ENCODE results near the gene TCERG1L.
"Not testable (repeated sequence)": the region's sequence is repeated elsewhere in the genome, so short reads cannot be mapped to it uniquely, and the experiment has no call there.

The TCERG1L gene

DNA sequence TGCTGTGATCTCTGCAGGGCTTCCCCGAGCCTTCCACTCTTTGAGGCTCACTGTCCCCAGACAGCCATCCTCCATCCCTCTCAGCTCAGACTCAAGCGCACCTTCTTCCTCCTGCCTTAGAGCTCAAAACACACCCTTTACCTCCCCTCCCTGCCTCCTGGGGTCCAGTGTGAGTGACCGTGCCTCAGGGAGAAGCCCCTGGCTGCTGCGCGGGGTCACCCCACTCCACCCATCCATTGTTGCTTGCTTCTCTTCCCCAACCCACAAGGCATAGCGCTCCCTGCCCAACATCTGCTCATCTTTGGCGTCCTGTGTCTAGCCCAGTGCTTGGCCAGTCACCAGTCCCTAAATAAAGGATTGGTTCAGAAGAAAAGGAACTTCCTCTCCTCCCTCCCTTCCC lies 170.3 kb downstream of the TCERG1L start:
- H3K36me3 ChIP-seq, result peaks cover 0 to 53% (median 0%) of the 10 kb centered on the region in 11 experiments; a peak in 8 of 22 replicates
- TF ChIP-seq Cebpa-rat (IDR thresholded peaks at IDR 0.05), result no peak
- peak overlapping the region in 1 of 11 experiments; percentile 5; a peak in 1 of 22 replicates for H3K4me2 ChIP-seq
- no peak overlapping the region for H3K9ac ChIP-seq
- H3K4me3 ChIP-seq, result no peak overlapping the region
- H3K4me1 ChIP-seq, result peaks cover 0 to 15% (median 0%) of the 10 kb centered on the region in 10 experiments; a peak in 4 of 20 replicates
- no peak overlapping the region for H3K27ac ChIP-seq
- no peaks in the 10 kb centered on the region for H3K9me3 ChIP-seq (replicated peaks in 1 of 11)
- H3K27me3 ChIP-seq, result no peaks in the 10 kb centered on the region
- no peaks in the 10 kb centered on the region for H4K20me1 ChIP-seq

DNA sequence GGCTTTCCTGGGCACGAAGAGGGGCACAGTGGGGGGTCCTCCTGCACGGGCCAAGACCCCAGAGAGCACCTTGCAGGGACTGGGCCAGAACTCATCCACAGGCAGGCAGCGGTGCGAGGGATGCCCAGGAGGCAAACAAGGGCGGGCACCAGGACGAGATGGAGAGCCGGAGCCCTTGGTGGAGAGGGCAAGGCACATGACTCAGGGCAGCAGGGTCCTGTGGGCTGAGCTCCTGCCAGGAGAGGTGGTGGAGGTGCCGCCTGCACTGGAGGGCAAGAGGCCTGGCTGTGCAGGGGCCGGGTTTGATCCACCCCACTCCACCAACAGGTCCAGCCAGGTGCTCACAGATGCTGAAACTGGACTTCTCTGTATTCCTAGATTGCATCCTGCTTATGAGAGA lies 170.9 kb downstream of the TCERG1L start:
- H3K9ac ChIP-seq, result no peak overlapping the region
- no peak for TF ChIP-seq Cebpa-rat (IDR thresholded peaks at IDR 0.05)
- no peak overlapping the region for H3K27ac ChIP-seq
- no peaks in the 10 kb centered on the region for H3K27me3 ChIP-seq
- H4K20me1 ChIP-seq, result no peaks in the 10 kb centered on the region; a peak in 1 of 22 replicates
- H3K4me3 ChIP-seq, result no peak overlapping the region
- H3K9me3 ChIP-seq (replicated peaks in 1 of 11), result no peaks in the 10 kb centered on the region
- no peak overlapping the region for H3K4me2 ChIP-seq
- H3K36me3 ChIP-seq, result peaks cover 0 to 54% (median 0%) of the 10 kb centered on the region in 11 experiments; a peak in 8 of 22 replicates
- peaks cover 0 to 17% (median 4%) of the 10 kb centered on the region in 10 experiments; a peak in 8 of 20 replicates for H3K4me1 ChIP-seq

DNA sequence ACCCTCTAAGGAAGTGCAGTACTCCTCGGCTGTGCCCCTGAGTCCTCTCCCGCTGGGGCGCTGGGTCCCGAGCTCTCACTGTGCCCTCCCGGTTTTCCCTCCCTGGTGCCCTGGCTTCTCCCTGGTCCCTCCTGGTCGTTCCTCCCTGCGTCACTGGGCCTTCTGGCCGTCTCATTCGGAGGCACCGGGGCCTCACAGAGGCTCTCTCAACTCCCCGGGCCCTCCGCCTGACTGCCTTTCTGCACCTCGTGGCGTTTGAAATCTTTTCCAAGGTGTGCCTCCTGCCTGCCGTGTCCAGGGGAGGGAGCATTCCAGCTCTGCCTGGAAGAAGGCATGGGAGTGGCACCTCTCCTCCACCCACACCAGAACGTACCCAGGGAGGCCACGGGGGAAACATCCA lies 174.3 kb downstream of the TCERG1L start:
- Histone ChIP-seq H3K4me3 (no peak overlapping the region), H3K27me3 (peaks cover 0 to 9% (median 0%) of the 10 kb centered on the region in 11 experiments; a peak in 4 of 22 replicates), H3K27ac (no peak overlapping the region), H3K9me3 (replicated peaks in 1 of 11) (no peaks in the 10 kb centered on the region), H3K4me1 (peaks cover 4 to 43% (median 33%) of the 10 kb centered on the region in 10 experiments), H4K20me1 (peaks cover 0 to 3% (median 0%) of the 10 kb centered on the region in 11 experiments; a peak in 1 of 22 replicates), H3K36me3 (peaks cover 0 to 46% (median 0%) of the 10 kb centered on the region in 11 experiments; a peak in 6 of 22 replicates), H3K4me2 (no peak overlapping the region), H3K9ac (no peak overlapping the region)
- no peak for TF ChIP-seq Cebpa-rat (IDR thresholded peaks at IDR 0.05)

DNA sequence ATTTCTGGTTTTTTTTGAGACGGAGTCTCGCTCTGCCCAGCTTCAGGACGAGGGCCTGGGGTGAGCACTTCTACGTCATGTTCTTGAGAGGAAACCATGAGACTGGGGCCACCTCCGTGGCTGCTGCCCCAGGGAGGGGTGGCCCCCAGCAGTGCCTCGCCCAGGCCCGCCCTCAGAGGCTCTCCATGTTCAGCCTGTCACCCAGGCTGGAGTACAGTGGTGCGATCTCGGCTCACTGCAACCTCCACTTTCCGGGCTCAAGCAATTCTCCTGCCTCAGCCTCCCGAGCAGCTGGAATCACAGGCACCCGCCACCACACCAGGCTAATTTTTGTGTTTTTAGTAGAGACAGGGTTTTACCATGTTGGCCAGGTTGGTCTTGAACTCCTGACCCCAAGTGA lies 175.2 kb downstream of the TCERG1L start:
- H3K9ac ChIP-seq; H4K20me1 ChIP-seq; H3K9me3 ChIP-seq (replicated peaks in 1 of 11); H3K4me3 ChIP-seq; H3K27ac ChIP-seq: not testable (repeated sequence)
- H3K4me1 ChIP-seq, result peaks cover 12 to 52% (median 42%) of the 10 kb centered on the region in 10 experiments
- peaks cover 0 to 40% (median 0%) of the 10 kb centered on the region in 11 experiments; a peak in 6 of 22 replicates for H3K36me3 ChIP-seq
- H3K4me2 ChIP-seq, result 0 out of 22 replicates have a peak overlapping the region, but pooled peaks of 1 of the 11 experiments have one; percentile 97
- peaks cover 0 to 17% (median 0%) of the 10 kb centered on the region in 11 experiments; a peak in 5 of 22 replicates for H3K27me3 ChIP-seq

DNA sequence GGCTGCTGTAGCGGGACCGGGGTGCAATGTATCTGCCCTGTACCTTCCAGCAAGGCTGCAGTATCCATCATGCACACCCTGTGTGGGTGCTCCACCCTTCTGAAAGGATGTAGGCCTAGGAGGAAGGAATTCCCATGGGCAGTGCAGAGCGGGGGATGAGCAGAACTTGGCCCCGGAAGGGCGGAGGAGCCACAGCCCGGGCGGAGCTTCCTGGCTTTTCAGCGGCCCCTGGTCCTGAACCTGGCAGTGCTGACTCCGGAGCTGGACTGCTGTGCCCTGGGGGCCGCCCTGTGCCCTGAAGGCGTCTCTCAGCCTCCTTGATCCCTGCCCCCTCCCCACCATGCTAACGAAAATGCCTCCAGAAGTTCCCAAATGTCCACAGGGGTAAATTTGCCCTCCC lies 175.8 kb downstream of the TCERG1L start:
- Histone ChIP-seq H3K9ac (no peak overlapping the region), H3K9me3 (replicated peaks in 1 of 11) (no peaks in the 10 kb centered on the region), H3K4me1 (peaks cover 19 to 58% (median 48%) of the 10 kb centered on the region in 10 experiments), H4K20me1 (peaks cover 0 to 3% (median 0%) of the 10 kb centered on the region in 11 experiments; a peak in 1 of 22 replicates), H3K4me2 (peak overlapping the region in 5 of 11 experiments; percentile 9 to 97 (median 92); a peak in 7 of 22 replicates), H3K27ac (no peak overlapping the region), H3K27me3 (peaks cover 0 to 18% (median 0%) of the 10 kb centered on the region in 11 experiments; a peak in 5 of 22 replicates), H3K36me3 (peaks cover 0 to 35% (median 0%) of the 10 kb centered on the region in 11 experiments; a peak in 7 of 22 replicates), H3K4me3 (no peak overlapping the region)
- no peak for TF ChIP-seq Cebpa-rat (IDR thresholded peaks at IDR 0.05)

DNA sequence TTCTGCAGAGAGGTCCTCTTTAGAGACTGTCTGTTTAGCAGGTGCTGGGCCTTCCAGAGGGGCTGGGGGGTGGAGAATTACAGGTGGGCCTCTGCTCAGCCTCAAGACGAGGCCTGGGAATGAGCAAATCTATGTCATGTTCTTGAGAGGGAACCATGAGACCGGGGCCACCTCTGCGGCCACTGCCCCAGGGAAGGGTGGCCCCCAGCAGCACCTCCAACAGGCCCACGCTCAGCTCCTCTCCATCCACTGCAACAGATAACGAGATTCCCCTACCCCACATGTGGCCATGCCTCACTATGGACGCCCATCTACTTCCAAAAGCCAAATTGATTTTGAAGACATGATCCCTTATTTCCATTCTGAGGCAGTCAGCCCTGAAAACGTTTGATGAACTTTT lies 176.9 kb downstream of the TCERG1L start:
- Histone ChIP-seq H3K27me3 (peaks cover 0 to 18% (median 0%) of the 10 kb centered on the region in 11 experiments; a peak in 5 of 22 replicates), H3K27ac (no peak overlapping the region), H3K4me3 (no peak overlapping the region), H3K4me2 (peak overlapping the region in 7 of 11 experiments; percentile 14 to 97 (median 84); a peak in 11 of 22 replicates), H3K4me1 (peaks cover 21 to 68% (median 58%) of the 10 kb centered on the region in 10 experiments), H3K9me3 (replicated peaks in 1 of 11) (no peaks in the 10 kb centered on the region), H3K9ac (no peak overlapping the region), H4K20me1 (peaks cover 0 to 3% (median 0%) of the 10 kb centered on the region in 11 experiments; a peak in 1 of 22 replicates), H3K36me3 (peaks cover 0 to 41% (median 0%) of the 10 kb centered on the region in 11 experiments; a peak in 5 of 22 replicates)
- TF ChIP-seq Cebpa-rat (IDR thresholded peaks at IDR 0.05), result no peak

DNA sequence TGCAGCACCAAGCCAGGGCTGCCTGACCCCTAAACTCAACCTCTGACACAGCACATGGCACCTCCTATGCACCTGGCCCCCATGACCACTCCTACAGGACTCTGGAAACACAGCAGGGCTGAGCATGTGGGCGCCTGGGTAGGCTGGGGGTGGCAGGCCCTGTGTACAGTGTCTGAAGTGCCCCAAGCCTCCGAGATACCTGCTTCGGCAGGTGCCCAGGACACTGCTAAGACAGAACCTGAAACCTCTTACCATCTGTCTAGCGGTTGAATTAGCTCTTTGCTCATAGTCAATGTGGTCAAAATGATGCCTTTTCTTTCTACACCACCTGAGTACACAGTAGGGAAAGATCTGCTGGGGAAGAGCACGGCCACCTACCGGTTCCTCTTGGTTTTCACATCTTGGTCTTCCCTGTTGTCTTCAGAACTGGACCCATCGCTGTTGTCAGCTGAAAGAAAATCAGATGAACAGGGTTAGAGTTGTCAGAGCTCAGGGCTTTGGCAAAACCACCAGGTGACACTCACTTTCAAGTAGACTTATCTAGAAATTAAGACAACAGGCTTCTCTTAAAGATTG lies 177.4 kb downstream of the TCERG1L start:
- peak overlapping the region in 7 of 11 experiments; percentile 14 to 97 (median 89); a peak in 11 of 22 replicates for H3K4me2 ChIP-seq
- no peak for TF ChIP-seq Cebpa-rat (IDR thresholded peaks at IDR 0.05)
- H3K36me3 ChIP-seq, result peaks cover 0 to 44% (median 0%) of the 10 kb centered on the region in 11 experiments; a peak in 5 of 22 replicates
- no peak overlapping the region for H3K27ac ChIP-seq
- no peak overlapping the region for H3K4me3 ChIP-seq
- H3K4me1 ChIP-seq, result peaks cover 21 to 74% (median 64%) of the 10 kb centered on the region in 10 experiments
- H3K27me3 ChIP-seq, result peaks cover 0 to 18% (median 0%) of the 10 kb centered on the region in 11 experiments; a peak in 5 of 22 replicates
- H4K20me1 ChIP-seq, result peaks cover 0 to 3% (median 0%) of the 10 kb centered on the region in 11 experiments; a peak in 1 of 22 replicates
- H3K9ac ChIP-seq, result no peak overlapping the region
- no peaks in the 10 kb centered on the region for H3K9me3 ChIP-seq (replicated peaks in 1 of 11)

DNA sequence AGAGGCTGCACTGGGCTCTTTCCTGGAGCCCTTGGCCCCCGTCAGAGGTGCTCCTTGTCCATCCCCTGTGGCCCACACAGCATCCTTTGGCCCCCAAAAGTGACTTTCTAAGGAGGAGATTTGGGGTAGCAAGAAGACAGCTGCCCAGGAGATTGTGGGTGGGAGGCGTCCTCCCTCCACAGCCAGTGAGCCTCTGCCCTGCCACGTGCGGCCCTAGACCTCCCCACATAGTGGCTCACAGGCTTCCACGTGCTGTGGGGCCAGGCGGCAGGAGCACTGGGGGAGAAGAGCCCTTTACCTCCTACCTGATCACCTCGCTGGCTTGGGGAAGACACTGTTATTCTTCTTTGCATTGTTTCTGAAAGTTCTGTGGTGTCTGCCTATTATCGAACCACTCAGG lies 178.8 kb downstream of the TCERG1L start:
- Histone ChIP-seq H3K27me3 (peaks cover 0 to 18% (median 0%) of the 10 kb centered on the region in 11 experiments; a peak in 5 of 22 replicates), H3K4me1 (peaks cover 31 to 88% (median 78%) of the 10 kb centered on the region in 10 experiments), H3K9ac (peak overlapping the region in 2 of 11 experiments; percentile 6 to 34; a peak in 2 of 22 replicates), H3K36me3 (peaks cover 0 to 37% (median 0%) of the 10 kb centered on the region in 11 experiments; a peak in 5 of 22 replicates), H3K4me3 (no peak overlapping the region), H3K27ac (peak overlapping the region in 4 of 11 experiments; percentile 38 to 62 (median 48); a peak in 7 of 22 replicates), H3K9me3 (replicated peaks in 1 of 11) (no peaks in the 10 kb centered on the region), H4K20me1 (peaks cover 0 to 3% (median 0%) of the 10 kb centered on the region in 11 experiments; a peak in 1 of 22 replicates), H3K4me2 (peak overlapping the region; percentile 74 to 97 (median 89))
- no peak for TF ChIP-seq Cebpa-rat (IDR thresholded peaks at IDR 0.05)

Measured in BLaER1 treated with 17β-estradiol and CSF1 and Interleukin-3, amounts not matched to agents 10 nM and 100 nM (cell line).